C4-2B (cell line): ENCODE results near the gene KCNQ1.

Source experiments
- ZFX ChIP-seq: fragments of 450-650 bp; IDR thresholded peaks from 2 replicates; pipeline ENCODE4 v1.6.1; 2017
- TF ChIP-seq, protein P1 (sequence below): fragments of 450-650 bp; conservative IDR thresholded peaks from 2 replicates; pipeline ENCODE4 v1.5.1; 2017; ENCODE audit warnings: mild to moderate bottlenecking

DNA sequence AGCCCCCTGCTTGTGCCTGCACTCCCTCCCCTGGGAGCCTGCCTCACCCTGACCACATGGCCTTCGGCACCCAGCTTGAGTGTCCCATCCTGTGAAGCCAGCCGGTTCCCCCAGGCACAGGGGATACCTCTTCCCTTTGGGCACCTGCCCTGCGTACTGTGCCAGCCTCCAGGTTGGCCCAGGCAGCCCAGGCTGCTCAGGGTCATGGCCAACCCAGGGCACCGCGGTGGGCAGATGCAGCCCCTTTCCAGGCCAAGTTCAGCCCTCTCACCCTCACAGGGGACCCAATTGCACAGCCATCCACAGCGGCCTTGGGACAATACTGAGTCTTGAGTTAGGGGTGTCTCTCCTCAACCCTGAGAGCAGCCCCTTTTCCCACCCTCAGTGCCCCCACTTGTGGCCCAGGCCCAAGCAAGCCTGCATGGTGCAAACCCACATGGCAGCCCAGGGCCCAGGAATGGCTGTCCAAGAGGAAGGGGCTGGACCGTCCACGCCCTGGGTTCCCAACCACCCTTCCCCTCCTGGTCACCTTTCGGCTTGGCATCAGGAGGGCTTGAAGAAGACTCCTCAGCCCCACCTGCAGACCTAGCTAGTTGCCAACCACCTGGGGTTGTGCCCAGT lies 353.0 kb downstream of the KCNQ1 start:
- TF ChIP-seq, protein P1, sequence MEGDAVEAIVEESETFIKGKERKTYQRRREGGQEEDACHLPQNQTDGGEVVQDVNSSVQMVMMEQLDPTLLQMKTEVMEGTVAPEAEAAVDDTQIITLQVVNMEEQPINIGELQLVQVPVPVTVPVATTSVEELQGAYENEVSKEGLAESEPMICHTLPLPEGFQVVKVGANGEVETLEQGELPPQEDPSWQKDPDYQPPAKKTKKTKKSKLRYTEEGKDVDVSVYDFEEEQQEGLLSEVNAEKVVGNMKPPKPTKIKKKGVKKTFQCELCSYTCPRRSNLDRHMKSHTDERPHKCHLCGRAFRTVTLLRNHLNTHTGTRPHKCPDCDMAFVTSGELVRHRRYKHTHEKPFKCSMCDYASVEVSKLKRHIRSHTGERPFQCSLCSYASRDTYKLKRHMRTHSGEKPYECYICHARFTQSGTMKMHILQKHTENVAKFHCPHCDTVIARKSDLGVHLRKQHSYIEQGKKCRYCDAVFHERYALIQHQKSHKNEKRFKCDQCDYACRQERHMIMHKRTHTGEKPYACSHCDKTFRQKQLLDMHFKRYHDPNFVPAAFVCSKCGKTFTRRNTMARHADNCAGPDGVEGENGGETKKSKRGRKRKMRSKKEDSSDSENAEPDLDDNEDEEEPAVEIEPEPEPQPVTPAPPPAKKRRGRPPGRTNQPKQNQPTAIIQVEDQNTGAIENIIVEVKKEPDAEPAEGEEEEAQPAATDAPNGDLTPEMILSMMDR, result no peak
- TF ChIP-seq ZFX, result no peak
